ENCODE measurements around the gene ICAM4.

GRCh38 chr19:10291554-10292205 lies 4.9 kb downstream of the ICAM4 start:
- no peak for TF ChIP-seq CTCF (IDR thresholded peaks at IDR 0.05)
- no peak for TF ChIP-seq POLR2A (IDR thresholded peaks at IDR 0.05)
- no peak for TF ChIP-seq EP300 (IDR thresholded peaks at IDR 0.05)

All from tibial nerve (tissue), 4 donors.